GM19023 (cell line): ENCODE measurements around the gene PTK6.
A peak's percentile ranks its signal among the peaks of the same experiment; 100 is the strongest.

Experiments
- ATAC-seq: cut with Tn5 transposase; IDR thresholded peaks from one replicate; pipeline ENCODE4 v1.9.1; 2021; ENCODE audit warnings: mild to moderate bottlenecking, moderate library complexity; ENCODE audit not compliant: unreplicated experiment

PTK6 gene

DNA sequence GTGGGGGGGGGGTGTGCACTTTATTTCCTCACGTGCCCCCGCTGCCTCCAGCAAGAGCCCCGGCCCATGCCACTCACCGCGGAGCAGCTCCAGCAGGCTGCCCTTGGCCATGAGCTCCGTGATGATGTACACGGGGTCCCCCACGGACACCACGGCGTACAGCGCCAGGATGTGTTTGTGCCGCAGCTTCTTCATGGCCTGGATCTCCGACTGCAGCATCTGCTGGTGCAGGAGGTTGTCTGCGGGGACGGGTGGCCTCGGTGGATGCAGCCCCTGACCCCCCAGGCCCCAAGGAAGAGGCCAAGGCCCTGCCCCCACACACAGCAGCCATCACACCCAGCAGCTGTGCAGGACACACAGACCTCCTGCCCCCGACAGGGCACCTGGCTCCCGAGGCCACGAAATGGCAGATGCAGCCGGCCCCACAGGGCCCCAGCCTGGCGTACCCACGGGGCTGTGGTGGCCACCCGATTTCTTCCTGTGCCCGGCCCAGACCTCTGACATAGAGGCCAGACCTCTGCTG lies 4.7 kb downstream of the PTK6 start:
- ATAC-seq, result no peak

DNA sequence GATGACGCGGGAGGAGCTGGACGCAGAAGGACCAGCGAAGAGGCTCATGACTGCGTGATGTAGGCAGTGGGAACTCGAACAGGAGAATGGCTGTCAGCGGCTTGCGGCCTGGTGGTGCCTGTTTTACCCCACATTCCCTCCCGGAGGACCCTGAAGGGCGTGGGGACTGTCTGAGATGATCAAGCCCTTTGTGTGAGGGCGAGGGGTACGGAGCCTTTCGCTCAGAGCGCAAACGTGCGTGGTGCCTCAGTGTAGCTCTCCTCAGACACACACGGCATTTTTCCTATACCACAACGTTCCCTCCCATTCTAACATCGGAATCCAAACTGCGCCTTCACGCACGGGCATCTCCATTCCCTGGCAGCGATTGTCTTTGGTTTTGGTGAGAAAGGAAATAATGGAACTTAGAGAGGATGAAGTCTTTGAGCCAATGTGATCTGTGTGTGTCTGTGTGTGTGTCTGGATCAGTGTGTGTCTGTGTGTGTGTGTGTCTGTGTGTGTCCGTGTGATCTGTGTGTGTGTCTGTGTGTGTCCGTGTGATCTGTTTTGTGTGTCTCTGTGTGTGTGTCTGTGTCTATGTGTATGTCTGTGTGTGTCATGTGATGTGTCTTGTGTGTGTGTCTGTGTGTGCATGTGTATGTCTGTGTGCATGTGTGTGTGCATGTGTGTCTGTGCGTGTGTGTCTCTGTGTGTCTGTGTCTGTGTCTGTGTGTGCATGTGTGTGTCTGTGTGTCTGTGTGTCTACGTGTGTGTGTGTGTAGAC lies 5.3 kb downstream of the PTK6 start:
- ATAC-seq, result no peak

DNA sequence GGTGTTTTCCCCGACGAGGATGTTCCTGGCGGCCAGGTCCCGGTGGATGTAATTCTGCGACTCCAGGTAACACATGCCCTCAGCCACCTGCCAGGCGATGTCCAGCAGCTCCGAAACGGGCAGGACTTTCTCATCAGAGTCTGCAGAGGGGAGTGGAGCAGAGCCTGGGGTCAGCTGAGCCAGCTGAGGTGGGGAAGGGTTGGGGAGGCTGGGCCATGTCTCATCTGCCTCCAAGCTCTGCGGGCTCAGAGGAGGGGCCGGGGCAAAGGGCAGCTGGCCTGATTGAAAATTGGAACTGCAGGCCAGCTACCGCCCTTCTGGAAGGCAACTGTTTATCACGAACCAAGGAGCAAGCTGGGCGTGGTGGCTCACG lies 6.4 kb downstream of the PTK6 start:
- ATAC-seq, result no peak

DNA sequence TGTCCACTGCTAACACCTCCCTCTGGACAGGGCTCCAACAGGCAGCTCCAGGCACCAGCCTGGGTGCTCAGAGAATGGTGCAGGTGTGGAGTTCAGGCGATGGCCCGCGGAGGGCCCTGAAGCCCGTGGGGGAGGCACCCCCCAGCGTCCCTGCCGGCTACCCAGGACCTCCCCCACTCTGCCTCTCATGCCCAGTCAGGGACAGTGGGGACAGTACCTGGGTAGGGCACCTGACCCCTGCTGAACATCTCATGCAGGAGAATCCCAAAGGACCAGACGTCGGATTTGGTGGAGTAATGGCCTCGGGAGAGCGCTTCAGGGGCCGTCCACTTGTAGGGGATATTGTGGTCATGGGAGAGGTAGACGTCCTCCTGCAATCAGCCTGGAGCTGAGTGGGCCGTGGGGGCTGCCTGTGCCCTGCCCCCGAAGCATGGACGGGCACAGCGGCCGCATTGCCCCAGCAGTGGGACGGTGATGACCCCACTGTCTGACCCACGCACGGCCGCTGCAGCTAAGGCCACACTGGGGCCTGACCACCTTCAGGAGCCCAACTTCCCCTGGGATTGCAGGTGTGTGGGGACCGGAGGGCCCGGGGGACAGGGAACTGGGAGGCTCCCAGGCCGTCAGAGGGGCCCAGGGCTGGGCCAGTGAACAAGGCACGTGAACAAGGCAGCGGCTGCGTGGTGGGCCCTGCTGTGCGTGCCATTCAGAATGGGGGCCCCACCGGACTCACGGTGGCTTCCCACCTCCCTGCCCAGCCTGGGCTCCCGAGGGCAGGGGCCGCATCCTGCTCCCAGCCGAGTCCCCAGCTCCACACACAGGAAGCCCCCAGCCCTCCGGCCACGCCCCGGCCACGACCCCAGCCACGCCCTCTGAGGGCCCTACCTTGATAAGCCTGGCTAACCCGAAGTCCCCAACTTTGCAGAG lies 7.1 kb downstream of the PTK6 start:
- no peak for ATAC-seq

DNA sequence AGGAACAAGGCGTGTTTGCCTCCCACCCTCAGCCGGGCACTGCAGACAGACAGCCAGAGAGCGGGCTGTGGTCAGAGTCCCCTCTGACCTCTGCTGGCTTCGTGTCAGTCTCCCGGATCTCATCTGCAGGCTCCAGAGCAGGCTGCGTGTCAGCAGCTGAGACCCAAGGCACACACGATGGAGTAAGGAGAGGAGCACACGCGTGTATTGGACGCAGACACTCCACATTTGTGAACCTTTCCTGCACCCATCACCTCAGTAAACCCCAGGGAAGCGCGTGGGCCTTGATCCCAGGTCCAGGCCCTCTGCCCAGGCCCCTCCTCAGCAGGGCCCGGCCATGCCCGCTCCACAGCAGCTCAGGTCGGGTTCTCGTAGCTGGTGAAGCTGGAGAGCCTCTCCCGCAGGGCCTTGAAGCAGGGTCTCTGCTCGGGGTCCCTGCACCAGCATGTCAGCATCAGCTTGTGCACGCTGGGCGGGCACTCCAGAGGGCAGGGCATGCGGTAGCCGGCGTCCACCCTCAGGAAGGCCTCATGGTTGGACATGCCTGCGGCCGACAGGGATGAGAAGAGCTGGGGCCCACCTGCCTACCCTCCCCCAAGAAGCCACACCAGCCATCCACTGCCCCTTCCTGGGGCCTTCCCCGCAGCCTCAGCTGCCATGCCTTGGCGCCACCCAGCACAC lies 7.9 kb downstream of the PTK6 start:
- ATAC-seq, result no peak

DNA sequence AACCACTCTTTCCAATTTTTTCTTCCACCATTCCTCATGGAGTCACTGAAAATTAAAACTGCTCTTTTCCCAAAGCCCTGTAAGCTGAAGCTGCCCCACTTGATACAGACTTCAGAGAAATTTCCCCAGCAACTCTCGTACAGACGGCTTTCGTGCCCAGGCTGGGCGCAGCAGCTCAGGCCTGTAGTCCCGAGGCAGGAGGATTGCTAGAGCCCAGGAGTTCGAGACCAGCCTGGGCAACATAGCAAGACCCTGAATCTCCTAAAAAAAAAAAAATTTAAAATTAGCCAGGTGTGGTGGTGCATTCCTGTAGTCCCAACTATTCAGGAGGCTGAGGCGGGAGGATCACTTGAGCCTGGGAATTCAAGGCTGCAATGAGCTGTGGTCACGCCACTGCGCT lies 10.0 kb downstream of the PTK6 start:
- ATAC-seq, result no peak

DNA sequence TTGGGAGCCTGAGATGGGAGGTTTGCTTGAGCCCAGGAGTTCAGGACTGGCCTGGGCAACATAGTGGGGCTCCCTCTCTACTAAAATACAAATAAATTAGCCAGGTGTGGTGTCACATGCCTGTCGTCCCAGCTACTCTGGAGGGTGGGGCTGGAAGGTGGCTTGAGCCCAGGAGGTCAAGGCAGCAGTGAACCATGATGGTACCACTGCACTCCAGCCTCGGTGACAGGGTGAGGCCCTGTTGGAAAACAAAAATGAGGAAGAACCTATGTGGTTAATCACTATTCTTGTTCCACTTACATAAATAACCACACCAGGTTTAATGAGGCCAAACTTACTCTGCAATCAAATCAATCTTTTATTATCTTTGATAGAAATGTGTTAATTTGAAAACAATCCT lies 11.2 kb downstream of the PTK6 start:
- no peak for ATAC-seq

GRCh38 chr20:63525185-63525584 lies 12.0 kb downstream of the PTK6 start:
- no peak for ATAC-seq

DNA sequence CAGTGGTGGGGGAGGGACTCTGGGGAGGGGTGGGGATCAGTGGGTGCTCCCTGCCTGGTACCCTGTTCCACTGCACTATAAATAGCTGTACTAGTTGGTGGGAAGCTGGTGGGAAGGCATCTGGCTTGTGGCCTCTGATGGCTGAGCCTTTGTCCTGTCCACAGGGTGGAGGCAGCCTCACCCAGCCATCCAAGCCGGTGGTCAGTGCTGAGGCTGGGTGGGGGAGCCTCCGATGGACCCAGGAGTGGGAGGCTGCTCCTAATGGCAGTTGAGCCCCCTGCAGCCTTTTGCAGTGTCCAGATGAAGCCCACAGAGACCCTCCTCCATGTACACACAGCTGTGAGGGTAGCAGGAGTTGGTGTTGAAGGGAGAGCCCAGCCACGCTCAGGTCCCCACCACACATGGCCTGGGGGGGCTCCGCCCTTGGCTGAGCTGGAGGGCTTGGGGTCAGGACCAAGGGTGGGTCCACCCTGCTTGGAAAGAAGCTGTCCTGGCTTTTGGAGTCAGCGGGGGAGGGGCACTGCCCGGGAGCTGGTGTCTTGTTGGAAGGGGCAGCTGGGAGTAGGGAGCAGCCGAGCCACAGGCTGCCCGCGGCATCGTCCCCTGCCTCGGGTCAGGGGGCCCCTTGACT lies 14.1 kb downstream of the PTK6 start:
- ATAC-seq, result no peak

DNA sequence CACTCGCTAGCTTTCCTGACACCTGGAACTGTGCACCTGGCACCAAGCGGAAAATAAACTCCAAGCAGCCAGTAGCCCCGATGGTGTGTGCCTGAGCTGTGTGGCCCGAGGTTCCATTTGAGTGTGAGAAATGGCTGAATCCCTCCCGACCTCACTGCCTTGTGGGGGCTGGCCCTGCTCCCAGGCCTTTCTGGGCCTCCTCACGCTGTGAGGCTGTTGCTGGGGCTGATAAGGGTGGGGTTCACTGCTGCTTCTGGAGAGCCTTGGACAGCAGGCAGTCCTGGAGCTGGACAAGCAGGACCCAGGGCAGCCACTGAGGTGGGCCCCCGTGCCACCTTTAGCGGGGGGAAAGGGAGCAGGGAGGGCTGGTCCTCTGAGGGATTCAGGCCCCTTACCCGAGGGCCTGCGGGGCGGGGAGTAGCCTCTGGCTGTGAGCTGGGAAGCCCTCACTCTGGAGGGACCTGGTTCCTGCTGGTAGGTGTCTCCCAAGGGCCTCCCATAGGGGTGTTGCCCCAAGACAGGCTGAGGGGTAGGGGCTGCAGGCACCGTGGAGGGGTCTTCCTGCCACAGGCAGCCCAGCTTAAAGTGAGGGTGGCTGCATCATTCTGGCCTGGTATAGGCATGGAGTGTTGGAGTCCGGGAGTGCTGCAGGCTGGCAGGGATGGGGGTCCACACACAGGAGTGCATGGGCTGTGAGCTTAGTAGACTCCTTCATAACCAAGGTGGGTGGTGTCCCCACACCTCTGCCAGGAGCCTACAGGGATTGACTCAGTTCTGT lies 14.9 kb downstream of the PTK6 start:
- ATAC-seq, result no peak

- ATAC-seq, result no peak
These were observed 15.6 kb downstream of the PTK6 start for GRCh38 chr20:63521602-63522001.

- peak; percentile 49 for ATAC-seq
These were observed 16.1 kb downstream of the PTK6 start for GRCh38 chr20:63520934-63521601.

DNA sequence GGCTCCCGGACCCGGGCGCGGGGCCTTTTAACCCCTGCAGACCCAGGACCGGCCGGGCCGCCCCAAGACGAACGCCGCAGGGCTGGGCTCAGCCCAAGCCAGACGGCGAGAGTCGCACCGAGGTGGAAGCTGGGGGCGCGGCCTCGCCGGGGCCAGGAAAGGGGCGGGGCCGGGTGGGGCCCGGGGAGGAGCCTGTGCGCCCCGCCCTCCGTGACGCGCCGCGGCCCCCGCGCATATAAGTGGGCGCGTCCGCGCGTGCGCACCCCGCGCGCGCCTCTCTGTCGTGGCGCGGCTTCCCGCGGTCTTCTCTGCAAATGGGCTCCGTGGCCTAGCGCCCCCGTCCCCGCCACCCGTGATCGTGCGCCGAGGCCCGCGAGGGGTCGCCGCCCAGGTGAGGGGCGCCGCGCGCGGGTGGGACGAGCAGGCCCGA lies 16.7 kb downstream of the PTK6 start, which contains the start of gene PPDPF:
Gene PPDPF, plus strand, starts transcription at position 262 of the 430 bp plus-strand sequence. CDS start 544 bp downstream, outside the sequence.
- peak; percentile 69 for ATAC-seq

GRCh38 chr20:63519668-63520503 lies 17.3 kb downstream of the PTK6 start:
- peak; percentile 41 for ATAC-seq

DNA sequence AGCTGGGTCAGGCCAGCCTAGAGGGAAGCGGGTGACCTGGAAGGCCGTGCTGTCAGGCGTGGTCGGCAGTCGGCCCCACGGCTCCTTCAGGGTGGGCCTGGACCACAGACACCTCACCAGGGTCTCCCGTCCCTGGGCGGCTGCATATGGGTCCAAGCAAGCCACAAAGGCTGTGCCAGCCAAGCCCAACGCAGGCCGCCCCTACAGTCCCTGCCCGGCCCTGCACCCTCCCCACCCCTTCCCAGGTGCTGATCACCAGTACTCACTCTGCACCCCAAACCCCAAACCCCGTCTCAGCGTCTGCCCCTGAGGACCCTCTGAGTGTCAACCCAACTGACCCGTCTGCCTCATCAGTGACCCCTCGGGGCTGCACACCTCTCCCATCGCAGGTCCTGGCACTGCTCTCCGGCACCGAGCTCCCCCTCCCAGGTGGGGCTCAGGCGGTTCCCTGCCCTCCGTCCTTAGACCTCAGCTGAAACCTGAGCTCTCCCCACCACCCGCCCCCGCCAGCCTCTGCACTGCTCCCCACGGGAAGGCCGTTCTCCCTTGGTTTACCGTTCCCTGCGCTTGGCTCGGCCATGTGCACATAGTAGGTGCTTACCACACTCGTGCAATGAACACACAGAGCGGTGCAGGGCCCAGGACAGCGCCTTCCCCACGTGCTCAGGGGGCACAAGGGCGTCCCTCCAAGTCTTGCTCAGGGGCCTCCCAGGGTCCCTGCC lies 18.1 kb downstream of the PTK6 start:
- ATAC-seq, result no peak

DNA sequence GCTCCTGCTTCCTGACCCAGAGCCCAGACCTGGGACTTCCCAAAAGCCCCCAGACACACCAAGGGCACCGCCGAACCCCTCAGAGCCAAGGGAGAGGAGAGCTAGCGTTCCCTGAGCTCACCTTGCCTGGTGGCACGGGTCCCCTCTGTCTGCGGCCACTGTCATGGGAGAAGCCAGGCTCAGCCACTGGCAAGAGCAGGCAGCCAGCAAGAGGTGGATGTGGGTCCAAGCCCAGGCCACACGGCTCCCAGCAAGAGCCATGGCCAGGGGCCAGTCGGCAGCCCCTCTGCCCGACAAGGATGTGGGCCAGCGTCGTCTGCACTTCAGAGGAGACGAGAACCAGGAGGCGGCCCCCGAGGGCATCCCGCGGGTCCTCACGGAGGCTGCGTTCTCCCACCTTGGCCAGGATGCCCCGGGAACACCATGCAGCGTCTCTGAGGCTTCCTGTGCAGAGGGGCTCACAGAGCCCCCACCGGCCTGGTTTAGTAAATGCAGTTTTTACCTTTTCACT lies 18.8 kb downstream of the PTK6 start:
- no peak for ATAC-seq
